Transverse colon (tissue), 4 donors: ENCODE data around the gene DDX19B. TPM values are rescaled to one million over a fixed set of nuclear protein-coding genes. Genes with fewer than 3 reads are reported as not detected.

Experiments used
- DNase-seq: peaks from one replicate; pipeline ENCODE4 v3.0.0-alpha.2; 2019
- H3K27ac ChIP-seq, 4 donors: fragments of 200-600 bp; sonication (generic); 2 replicates each; pipeline ENCODE4 v1.5.1; 2016 to 2018; ENCODE audit warnings: inconsistent platforms in 4 of 4
- H3K27me3 ChIP-seq: fragments of 200-600 bp; sonication (generic); 2 replicates; pipeline ENCODE4 v1.5.1; 2017; ENCODE audit warnings: inconsistent platforms
- H3K36me3 ChIP-seq, 4 donors: fragments of 200-600 bp; sonication (generic); 2 replicates each; pipeline ENCODE4 v1.5.1; 2017 to 2019; ENCODE audit warnings: inconsistent platforms in 4 of 4
- H3K4me1 ChIP-seq, 4 donors: fragments of 200-600 bp; sonication (generic); 2 replicates each; pipeline ENCODE4 v1.5.1; 2017 to 2020; ENCODE audit warnings: inconsistent platforms in 4 of 4
- H3K4me3 ChIP-seq, 4 donors: fragments of 200-600 bp; sonication (generic); 1 replicate in 1 of 4; 2 replicates in 3 of 4; pipeline versions ENCODE4 v1.5.1 to v1.6.1; 2017 to 2019; ENCODE audit warnings: inconsistent platforms in 4 of 4
- H3K9me3 ChIP-seq, 2 donors: fragments of 200-600 bp; sonication (generic); 2 replicates each; pipeline ENCODE4 v1.5.1; 2017 to 2019; ENCODE audit warnings: inconsistent platforms in 2 of 2
- CTCF ChIP-seq, 5 experiments: fragments of 200-600 bp in 3 of 5; fragments of 450-650 bp in 2 of 5; sonication (generic) in 3 of 5; IDR thresholded peaks; 1 replicate in 2 of 5; 2 replicates in 3 of 5; pipeline ENCODE4 v1.5.1; 2016 to 2017; ENCODE audit warnings: antibody characterized with exemption in 5 of 5, inconsistent platforms in 3 of 5, mild to moderate bottlenecking in 2 of 5, moderate library complexity in 1 of 5
- EP300 ChIP-seq: sonication (generic); formaldehyde crosslinking; IDR thresholded peaks from one replicate; pipeline ENCODE4 v1.6.1; 2017; ENCODE audit warnings: antibody characterized with exemption, low read depth
- POLR2A ChIP-seq: fragments of 450-650 bp; IDR thresholded peaks from one replicate; pipeline ENCODE4 v1.6.1; 2016; ENCODE audit warnings: antibody characterized with exemption, mild to moderate bottlenecking, moderate library complexity
- POLR2AphosphoS5 ChIP-seq, 3 donors: sonication (generic); formaldehyde crosslinking; IDR thresholded peaks; one replicate each; pipeline ENCODE4 v1.6.1; 2016; ENCODE audit warnings: antibody characterized with exemption in 3 of 3
- WGBS, 2 donors: methylation state at CpG; one replicate each; pipeline ENCODE4 v1.1.5; 2018; ENCODE audit warnings: low coverage in 1 of 2; 5-methylcytosine and 5-hydroxymethylcytosine counted together
- in situ Hi-C, 4 donors: fragments of 200-750 bp; cut with MboI; loops; one replicate each; pipeline versions ENCODE4 v1.15.0 to v1.15.1; 2017; ENCODE audit warnings: low sequenced_read_pairs in 3 of 4, low pct_ligation_motif_present in 1 of 4, low pct_unique_long_range_greater_than_20kb in 1 of 4
- intact Hi-C: fragments of 100-400 bp; cut with DNase I; formaldehyde crosslinking; loops from one replicate; pipeline ENCODE4 v1.15.1; 2023; ENCODE audit warnings: low total_unique reads
- small RNA-seq, 4 donors: library from RNA; depleted of rRNA; stranded (forward); fragments of <200 nt; gene quantifications; one replicate each; pipeline ENCODE3, GENCODE V24; 2016
- total RNA-seq, 4 donors: library from RNA; depleted of rRNA; stranded (reverse); fragments of >200 nt; gene quantifications; one replicate each; pipeline ENCODE4 v1.1.0, GENCODE V29; 2016

The DDX19B gene
- total RNA-seq, 4 donors from 2014 or later: 10.5 to 33.7 (median 22.6) TPM

- intact Hi-C loops (loop anchor here (5.0 kb wide), 1 partner anchor 69 kb away; the partner anchor contains the start of gene FCSK), in situ Hi-C loops (no loop called here)
- Histone ChIP-seq H3K27ac (no peak overlapping the region), H3K9me3 (no peaks in the 10 kb centered on the region), H3K4me3 (no peak overlapping the region), H3K4me1 (peaks cover 7 to 18% (median 16%) of the 10 kb centered on the region in 4 donors), H3K27me3 (no peaks in the 10 kb centered on the region), H3K36me3 (no peaks in the 10 kb centered on the region)
- TF ChIP-seq POLR2AphosphoS5 (IDR thresholded peaks at IDR 0.05) (no peak), EP300 (no peak), POLR2A (no peak), CTCF (IDR thresholded peaks at IDR 0.05) (no peak)
- DNase-seq: no peak
- WGBS, 2 donors: 90 to 100% methylated on average over 2 to 6 of the region's 6 CpGs
These were observed 84.5 kb downstream of the DDX19B start for GRCh38 chr16:70383421-70383960.

Small RNA genes within 50 kb of the gene (small RNA-seq; reads per million reads assigned to genes)
- gene RN7SL279P: 0 reads per million in 4 donors

Other genes with a start within 250 kb of the DDX19B start
- gene PDPR, start 184.9 kb upstream of the DDX19B start, total RNA-seq: 10 to 100 TPM; 29.1 to 36.2 (median 31.7) TPM
- 1 to 10 TPM in 1 of 4 donors, under 1 TPM in 2, not detected in 1; 0.55 to 4.1 (median 0.79) TPM for gene CLEC18C, start 125.4 kb upstream of the DDX19B start, total RNA-seq
- 10 to 100 TPM; 11.9 to 28.4 (median 21.9) TPM for gene EXOSC6, start 47.2 kb upstream of the DDX19B start, total RNA-seq
- 10 to 100 TPM; 38.5 to 77.5 (median 54.6) TPM for gene AARS1, start 9.7 kb upstream of the DDX19B start, total RNA-seq
- gene DDX19A, start 47.7 kb downstream of the DDX19B start, total RNA-seq: 100 to 1,000 TPM in 1 of 4 donors, 10 to 100 TPM in 3; 14.9 to 102 (median 19.8) TPM
- gene ST3GAL2, start 139.9 kb downstream of the DDX19B start, total RNA-seq: 10 to 100 TPM in 2 of 4 donors, 1 to 10 TPM in 2; 2.6 to 16.5 (median 8.5) TPM
- 10 to 100 TPM; 38.5 to 62.7 (median 43.1) TPM for gene FCSK, start 155.4 kb downstream of the DDX19B start, total RNA-seq
- gene COG4, start 224.4 kb downstream of the DDX19B start, total RNA-seq: 100 to 1,000 TPM in 1 of 4 donors, 10 to 100 TPM in 3; 55.4 to 200 (median 64.0) TPM
- gene SF3B3, start 224.6 kb downstream of the DDX19B start, total RNA-seq: 100 to 1,000 TPM in 1 of 4 donors, 10 to 100 TPM in 3; 59.5 to 135 (median 72.8) TPM